Right lobe of liver (tissue), 6 donors: Measurements from ENCODE around the gene MYH9. TPM values are rescaled to one million over a fixed set of nuclear protein-coding genes. Genes with fewer than 3 reads are reported as not detected.
"Not testable (repeated sequence)": the region's sequence is repeated elsewhere in the genome, so short reads cannot be mapped to it uniquely, and the experiment has no call there.

Experiments used
- ATAC-seq, 4 donors: fragments of 200-7000 bp; cut with Tn5 transposase; one replicate each; pipeline ENCODE4 v1.9.1; 2020; ENCODE audit warnings: mild to moderate bottlenecking in 4 of 4, moderate library complexity in 4 of 4
- DNase-seq, 3 donors: peaks; one replicate each; pipeline ENCODE4 v3.0.0-alpha.2; 2020
- H3K27ac ChIP-seq, 3 donors: fragments of 200-600 bp; one replicate each; pipeline ENCODE4 v1.8.0; 2022
- H3K27me3 ChIP-seq, 2 donors: fragments of 200-600 bp; one replicate each; pipeline ENCODE4 v1.8.0; 2022
- H3K36me3 ChIP-seq, 4 donors: fragments of 200-600 bp; sonication (generic) in 1 of 4; one replicate each; pipeline versions ENCODE4 v1.5.1 to v1.8.0; 2017 to 2022; ENCODE audit warnings: control low read depth in 1 of 4
- H3K4me1 ChIP-seq, 4 donors: fragments of 200-600 bp; sonication (generic) in 1 of 4; one replicate each; pipeline versions ENCODE4 v1.5.1 to v1.8.0; 2017 to 2022; ENCODE audit warnings: control low read depth in 1 of 4
- H3K4me3 ChIP-seq, 3 donors: fragments of 200-600 bp; one replicate each; pipeline ENCODE4 v1.8.0; 2022
- H3K9me3 ChIP-seq, 4 donors: fragments of 200-600 bp; sonication (generic) in 1 of 4; one replicate each; pipeline versions ENCODE4 v1.5.1 to v1.8.0; 2017 to 2022; ENCODE audit warnings: control low read depth in 1 of 4
- POLR2A ChIP-seq: fragments of 450-650 bp; IDR thresholded peaks from one replicate; pipeline ENCODE4 v1.6.1; 2017; ENCODE audit warnings: antibody characterized with exemption, mild to moderate bottlenecking
- WGBS: methylation state at CpG from one replicate; pipeline ENCODE4 v1.1.6; 2018; ENCODE audit warnings: low coverage, low lambda C conversion rate; ENCODE audit not compliant: insufficient coverage; ENCODE audit errors: missing lambda C conversion rate; 5-methylcytosine and 5-hydroxymethylcytosine counted together
- intact Hi-C, 2 donors: fragments of 100-400 bp; cut with DNase I; formaldehyde crosslinking; loops; one replicate each; pipeline versions ENCODE4 v1.11.2 to v1.14.1; 2022
- total RNA-seq, 6 experiments: library from RNA; depleted of rRNA in 2 of 6; stranded (reverse); fragments of >200 nt in 2 of 6; fragmentation: NEBNext Ultra II Directional in 3 of 6; extraction: Animal tissue kit (Norgen Biotek cat#: 25700) in 3 of 6; gene quantifications; one replicate each; pipeline versions ENCODE4 v1.1.0 to v1.2.4, GENCODE V29; 2016 to 2023
- TF ChIP-seq, protein P1 (sequence below), 4 donors: fragments of 200-600 bp in 3 of 4; fragments of 450-650 bp in 1 of 4; IDR thresholded peaks; one replicate each; pipeline versions ENCODE4 v1.5.1 to v1.8.0; 2016 to 2022; ENCODE audit warnings: antibody characterized with exemption in 4 of 4, mild to moderate bottlenecking in 2 of 4
- donor health status: DM: no; HTN: yes; CAD: no.
- donor health status: DM: no; HTN: no; CAD: no.
- donor health status: DM: no; HTN: no; CAD: no.
- donor health status: DM: no; HTN: yes; CAD: no.
- donor health status: DM: no; HTN: yes; CAD: no.

MYH9 gene
- total RNA-seq, 6 experiments from 2014 or later = 168 to 435 (median 222) TPM

DNA sequence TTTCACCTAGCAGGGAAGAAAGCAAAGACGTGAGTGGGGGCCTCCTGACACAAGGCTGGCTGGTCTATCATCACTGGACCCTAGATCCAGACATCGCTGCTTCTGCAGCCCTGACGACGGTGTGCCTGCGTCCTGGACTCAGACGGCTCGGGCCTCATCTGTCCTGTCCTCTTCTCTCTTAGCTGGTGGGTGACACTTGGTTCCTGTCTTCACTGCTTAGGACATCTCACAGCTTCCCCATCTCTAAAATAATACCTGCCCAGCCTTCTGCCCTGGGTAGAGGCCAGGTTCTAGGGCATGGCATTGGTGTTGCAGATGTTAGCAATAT is 93.5 kb downstream of the MYH9 start:
- ATAC-seq (no peak), DNase-seq (no peak)
- Histone ChIP-seq H3K9me3 (no peaks in the 10 kb centered on the region), H3K4me1 (peaks cover 0 to 11% (median 3%) of the 10 kb centered on the region in 4 donors), H3K27ac (no peak overlapping the region), H3K27me3 (no peaks in the 10 kb centered on the region), H3K4me3 (no peak overlapping the region), H3K36me3 (peaks cover 36 to 85% (median 70%) of the 10 kb centered on the region in 4 donors)
- 100% methylated on average over 1 of the region's 7 CpGs for WGBS
- TF ChIP-seq POLR2A = no peak
- TF ChIP-seq, protein P1, sequence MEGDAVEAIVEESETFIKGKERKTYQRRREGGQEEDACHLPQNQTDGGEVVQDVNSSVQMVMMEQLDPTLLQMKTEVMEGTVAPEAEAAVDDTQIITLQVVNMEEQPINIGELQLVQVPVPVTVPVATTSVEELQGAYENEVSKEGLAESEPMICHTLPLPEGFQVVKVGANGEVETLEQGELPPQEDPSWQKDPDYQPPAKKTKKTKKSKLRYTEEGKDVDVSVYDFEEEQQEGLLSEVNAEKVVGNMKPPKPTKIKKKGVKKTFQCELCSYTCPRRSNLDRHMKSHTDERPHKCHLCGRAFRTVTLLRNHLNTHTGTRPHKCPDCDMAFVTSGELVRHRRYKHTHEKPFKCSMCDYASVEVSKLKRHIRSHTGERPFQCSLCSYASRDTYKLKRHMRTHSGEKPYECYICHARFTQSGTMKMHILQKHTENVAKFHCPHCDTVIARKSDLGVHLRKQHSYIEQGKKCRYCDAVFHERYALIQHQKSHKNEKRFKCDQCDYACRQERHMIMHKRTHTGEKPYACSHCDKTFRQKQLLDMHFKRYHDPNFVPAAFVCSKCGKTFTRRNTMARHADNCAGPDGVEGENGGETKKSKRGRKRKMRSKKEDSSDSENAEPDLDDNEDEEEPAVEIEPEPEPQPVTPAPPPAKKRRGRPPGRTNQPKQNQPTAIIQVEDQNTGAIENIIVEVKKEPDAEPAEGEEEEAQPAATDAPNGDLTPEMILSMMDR (IDR thresholded peaks at IDR 0.05) = no peak
- intact Hi-C loops = no loop called here

DNA sequence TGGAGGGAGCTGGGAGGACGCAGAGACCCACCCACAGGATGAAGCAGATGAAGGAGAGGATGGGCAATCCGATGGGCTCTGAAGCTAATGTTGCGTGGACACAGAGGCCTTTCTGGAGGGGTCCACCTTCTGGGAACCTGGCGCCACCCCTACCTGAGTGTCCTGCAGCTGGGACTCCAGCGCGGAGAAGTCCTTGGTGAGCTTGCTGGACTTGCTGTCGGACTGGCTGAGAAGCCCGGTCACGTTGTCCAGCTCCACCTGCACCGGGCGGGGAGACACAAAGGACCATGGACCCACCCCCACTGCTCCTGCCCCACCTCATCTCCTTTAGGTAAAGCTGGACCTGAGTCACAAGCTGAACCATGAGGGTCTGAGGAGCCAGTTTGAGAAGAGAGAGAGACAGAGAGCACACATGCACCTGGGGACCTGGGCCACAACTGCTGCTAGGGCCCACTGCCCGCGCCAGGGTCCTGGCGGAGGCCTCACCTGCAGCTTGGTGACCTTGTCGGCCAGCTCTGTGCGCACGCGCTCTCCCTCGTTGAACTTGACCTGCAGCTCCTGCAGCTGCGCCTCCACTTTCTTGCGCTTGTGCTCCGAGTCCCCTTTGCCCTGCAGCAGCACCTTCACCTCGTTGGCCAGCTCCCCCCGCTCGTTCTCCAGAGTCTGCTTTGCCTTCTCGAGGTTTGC is 94.0 kb downstream of the MYH9 start:
- H3K4me3 ChIP-seq = no peak overlapping the region
- H3K27ac ChIP-seq = no peak overlapping the region
- peaks cover 0 to 6% (median under 1%) of the 10 kb centered on the region in 4 donors for H3K4me1 ChIP-seq
- peak in 1 of 3 donors; percentile 46 for DNase-seq
- TF ChIP-seq, protein P1 (IDR thresholded peaks at IDR 0.05) = no peak
- no peak for TF ChIP-seq POLR2A
- WGBS = 77% methylated on average over 6 of the region's 26 CpGs
- no peak for ATAC-seq
- H3K36me3 ChIP-seq = peaks cover 41 to 85% (median 70%) of the 10 kb centered on the region in 4 donors
- no peaks in the 10 kb centered on the region for H3K9me3 ChIP-seq
- H3K27me3 ChIP-seq = no peaks in the 10 kb centered on the region
- intact Hi-C loops = no loop called here

DNA sequence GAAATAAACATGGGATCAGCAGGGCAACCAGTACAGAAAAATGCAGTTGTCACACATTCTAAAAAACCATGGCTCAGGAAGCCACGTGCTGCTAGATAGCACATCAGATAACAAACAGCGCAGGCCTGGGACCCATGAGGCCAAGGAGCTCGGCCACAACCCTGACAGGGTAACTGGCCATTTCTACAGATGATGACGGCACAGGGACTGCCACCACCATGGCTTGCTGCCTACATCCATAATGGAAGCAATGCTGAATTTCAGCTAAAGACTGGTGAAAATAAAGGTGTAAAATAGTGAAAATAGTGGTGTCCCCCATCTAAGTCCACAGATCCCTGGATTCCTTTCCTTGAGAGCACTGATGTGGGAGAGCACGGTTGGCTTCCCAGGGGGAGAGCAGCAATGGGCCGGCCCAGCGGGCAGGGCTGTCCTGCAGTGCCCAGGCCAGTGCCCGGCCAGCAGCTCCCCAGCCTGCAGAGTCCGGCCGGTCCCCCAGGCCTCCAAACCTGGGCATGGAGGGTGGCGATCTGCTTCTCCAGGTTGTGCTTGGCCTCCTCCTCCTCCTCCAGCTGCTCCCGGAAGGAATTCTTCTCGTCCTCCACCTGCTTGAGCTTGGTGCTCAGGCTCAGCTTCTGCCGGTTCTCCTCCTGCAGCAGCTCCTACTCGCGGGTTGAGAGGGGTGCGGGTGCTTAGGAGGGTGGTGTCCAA is 94.8 kb downstream of the MYH9 start:
- 90% methylated on average over 2 of the region's 17 CpGs for WGBS
- TF ChIP-seq, protein P1 (IDR thresholded peaks at IDR 0.05) = no peak
- TF ChIP-seq POLR2A = no peak

DNA sequence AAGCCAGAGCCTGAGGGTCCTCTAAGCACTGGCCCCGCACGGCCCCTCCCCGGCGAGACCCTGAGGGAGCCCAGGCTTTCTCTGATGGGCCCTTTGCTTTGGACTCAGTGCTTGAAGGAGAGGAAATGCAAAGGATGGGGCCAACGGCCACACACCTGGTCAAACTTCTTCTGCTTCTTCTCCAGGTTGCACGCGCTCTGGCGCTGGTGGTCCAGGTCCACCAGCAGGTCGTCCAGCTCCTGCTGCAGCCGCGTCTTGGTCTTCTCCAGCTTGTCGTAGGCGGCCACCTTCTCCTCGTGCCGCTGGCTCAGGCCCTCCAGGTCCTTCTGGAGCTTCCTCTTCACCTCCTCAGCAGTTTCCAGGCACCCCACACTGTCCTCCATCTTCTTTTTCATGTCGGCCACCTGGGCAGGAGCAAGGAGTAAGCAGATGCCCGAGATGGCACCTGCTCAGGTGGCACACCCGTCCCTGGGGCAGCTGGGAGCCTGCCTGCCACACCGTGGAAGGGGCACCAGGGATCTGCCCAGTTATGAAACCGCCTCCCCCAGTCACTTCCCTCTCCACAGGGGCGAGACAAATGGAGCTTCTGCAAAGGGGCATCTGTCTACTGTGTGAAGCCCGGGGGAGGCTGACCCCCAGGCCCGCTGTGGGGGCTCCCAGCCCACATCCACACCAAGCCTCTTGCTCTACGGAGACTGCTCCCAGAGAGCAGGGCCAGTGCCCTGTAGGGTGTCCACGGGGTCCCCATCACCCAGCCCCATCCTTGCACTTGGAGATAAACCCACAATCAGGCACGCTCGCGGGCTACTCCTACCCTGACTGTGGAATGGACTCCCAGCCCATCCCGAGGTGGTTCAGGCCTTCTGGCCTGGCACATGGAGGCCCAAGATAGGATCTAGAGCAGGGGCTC is 95.7 kb downstream of the MYH9 start:
- no peak overlapping the region for H3K4me3 ChIP-seq
- no peaks in the 10 kb centered on the region for H3K4me1 ChIP-seq
- ATAC-seq = peak; percentile 3 to 12 (median 7)
- no peaks in the 10 kb centered on the region for H3K27me3 ChIP-seq
- peaks cover 45 to 85% (median 73%) of the 10 kb centered on the region in 4 donors for H3K36me3 ChIP-seq
- DNase-seq = peak in 1 of 3 donors; percentile 48
- TF ChIP-seq, protein P1 (IDR thresholded peaks at IDR 0.05) = no peak
- TF ChIP-seq POLR2A = no peak
- intact Hi-C loops = no loop called here
- H3K9me3 ChIP-seq = no peaks in the 10 kb centered on the region
- H3K27ac ChIP-seq = no peak overlapping the region
- 78% methylated on average over 12 of the region's 29 CpGs for WGBS

More for the DNA sequence above, 94.8 kb downstream of the MYH9 start:
- Histone ChIP-seq H3K27me3 (no peaks in the 10 kb centered on the region), H3K27ac (no peak overlapping the region), H3K9me3 (no peaks in the 10 kb centered on the region), H3K4me1 (no peaks in the 10 kb centered on the region), H3K4me3 (no peak overlapping the region), H3K36me3 (peaks cover 48 to 85% (median 71%) of the 10 kb centered on the region in 4 donors)
- ATAC-seq = no peak
- intact Hi-C loops = no loop called here
- peak in 1 of 3 donors; percentile 46 for DNase-seq

DNA sequence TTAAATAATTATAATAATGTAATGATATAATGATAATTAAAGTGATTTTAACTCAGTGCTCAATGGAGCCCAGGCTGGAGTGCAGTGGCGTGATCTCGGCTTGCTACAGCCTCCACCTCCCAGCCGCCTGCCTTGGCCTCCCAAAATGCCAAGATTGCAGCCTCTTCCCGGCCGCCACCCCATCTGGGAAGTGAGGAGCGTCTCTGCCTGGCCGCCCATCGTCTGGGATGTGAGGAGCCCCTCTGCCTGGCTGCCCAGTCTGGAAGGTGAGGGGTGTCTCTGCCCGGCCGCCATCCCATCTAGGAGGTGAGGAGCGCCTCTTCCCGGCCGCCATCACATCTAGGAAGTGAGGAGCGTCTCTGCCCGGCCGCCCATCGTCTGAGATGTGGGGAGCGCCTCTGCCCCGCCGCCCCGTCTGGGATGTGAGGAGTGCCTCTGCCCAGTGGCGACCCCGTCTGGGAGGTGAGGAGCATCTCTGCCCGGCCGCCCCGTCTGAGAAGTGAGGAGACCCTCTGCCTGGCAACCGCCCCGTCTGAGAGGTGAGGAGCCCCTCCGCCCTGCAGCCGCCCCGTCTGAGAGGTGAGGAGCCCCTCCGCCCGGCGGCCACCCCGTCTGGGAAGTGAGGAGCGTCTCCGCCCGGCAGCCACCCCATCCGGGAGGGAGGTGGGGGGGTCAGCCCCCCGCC is 97.2 kb downstream of the MYH9 start:
- peak in 2 of 3 donors; percentile 7 to 11 for DNase-seq
- H3K27ac ChIP-seq, intact Hi-C loops, H3K9me3 ChIP-seq, ATAC-seq, H3K27me3 ChIP-seq, H3K4me1 ChIP-seq, H3K4me3 ChIP-seq: not testable (repeated sequence)
- WGBS = 93% methylated on average over 3 of the region's 40 CpGs
- H3K36me3 ChIP-seq = peaks cover 47 to 78% (median 62%) of the 10 kb centered on the region in 4 donors

DNA sequence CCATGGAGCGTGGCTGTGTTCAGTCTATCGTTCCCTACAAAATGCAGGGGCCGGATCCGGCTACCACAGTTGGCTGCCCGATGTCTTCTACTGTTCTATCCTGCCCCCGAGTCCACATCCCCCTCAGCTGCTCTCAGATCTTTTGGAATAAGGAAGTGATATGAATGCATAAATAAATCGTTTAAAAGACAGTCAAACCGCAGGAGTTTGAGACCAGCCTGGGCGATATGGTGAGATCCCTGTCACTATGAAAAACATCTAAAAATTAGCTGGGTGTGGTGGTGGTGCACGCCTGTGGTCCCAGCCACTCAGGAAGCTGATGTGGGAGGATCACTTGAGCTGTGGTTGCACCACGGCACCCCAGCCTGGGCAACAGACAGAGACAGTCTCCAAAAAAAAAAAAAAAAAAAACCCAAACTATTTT is 97.8 kb downstream of the MYH9 start:
- DNase-seq = peak in 1 of 3 donors; percentile 5
- intact Hi-C loops = loop anchor here (5.0 to 10.0 kb wide), 3 partner anchors 55 to 143 kb away; partner anchors contain the start of gene APOL2 (in 2 of the 2)
- 78% methylated on average over 11 of the region's 11 CpGs for WGBS
- not testable (repeated sequence) for H3K9me3 ChIP-seq, ATAC-seq, H3K4me3 ChIP-seq, H3K27ac ChIP-seq, H3K27me3 ChIP-seq
- peaks cover 0 to 15% (median 7%) of the 10 kb centered on the region in 4 donors for H3K4me1 ChIP-seq
- H3K36me3 ChIP-seq = peaks cover 47 to 78% (median 62%) of the 10 kb centered on the region in 4 donors
